ENCODE results near the gene GPR84. TPM values are rescaled to one million over a fixed set of nuclear protein-coding genes. Genes with fewer than 3 reads are reported as not detected.

Gene GPR84
- total and polyA plus RNA-seq, 9 of the 15 experiments (the other 6 are each of a cell fraction or from before 2014, with no cell fraction given) = 0.07 to 0.18 (median 0.11) TPM; not detected in 5

GRCh38 chr12:54368025-54368708 lies 3.9 kb upstream of the GPR84 start:
- POLR2A ChIA-PET = interaction anchor here (0.7 to 2.8 kb wide), 11 partner anchors 9 to 116 kb away, joined by 3 to 14 read pairs (median 4); partner anchors contain the start of genes CBX5 and HNRNPA1
- peaks cover 38 to 39% of the 10 kb centered on the region in 2 experiments for H3K4me1 ChIP-seq (replicated peaks in 1 of 2; ENCODE audit: control insufficient read depth in 2 of 2, insufficient read depth in 2 of 2, low read length in 2 of 2)
- H3K79me2 ChIP-seq (ENCODE audit: control insufficient read depth, insufficient read depth, low read length) = peaks cover 5% of the 10 kb centered on the region; the same call in 1 of the 3 replicates
- H3K9ac ChIP-seq (ENCODE audit: insufficient read depth in 1 of 2, low read depth in 2 of 2, low read length in 2 of 2) = peak overlapping the region; percentile 78 to 80; a peak in 3 of 4 replicates
- H3K9me1 ChIP-seq (ENCODE audit: control insufficient read depth, insufficient read depth, low read length) = no peaks in the 10 kb centered on the region
- no TSS peak for BruUV-seq (replicated peaks)
- DNase-seq (ENCODE audit: extremely low read depth in 1 of 4, low spot score in 3 of 4) (no peak), ATAC-seq (peak; percentile 2), FAIRE-seq (no peak)
- H3K4me3 ChIP-seq = no peak overlapping the region
- no peaks in the 10 kb centered on the region for H3K9me3 ChIP-seq (replicated peaks; ENCODE audit: control insufficient read depth, insufficient read depth, low read depth, low read length)
- H3K4me2 ChIP-seq (ENCODE audit: insufficient read depth, low read length) = peak overlapping the region; percentile 82
- H3K36me3 ChIP-seq (ENCODE audit: control insufficient read depth, insufficient read depth, low read length) = peaks cover 26% of the 10 kb centered on the region; the same call in 2 of the 3 replicates
- intact Hi-C loops (cut with micrococcal nuclease) = loop anchor here (1.0 to 10.0 kb wide), 3 partner anchors 26 to 383 kb away; partner anchors contain the start of gene HOXC10
- in situ Hi-C loops (cut with MboI) = loop anchor here (5.0 to 10.0 kb wide), 3 partner anchors 73 to 383 kb away; partner anchors contain the start of gene HOXC10
- WGBS (ENCODE audit: insufficient coverage, low coverage, missing lambda C conversion rate) = 8% methylated on average over 5 of the region's 5 CpGs
- CTCF ChIA-PET (ENCODE audit: low intra/inter-chr PET ratio) = interaction anchor here (0.6 to 4.9 kb wide), 10 partner anchors 11 to 335 kb away, joined by 3 to 50 read pairs (median 4); partner anchors contain the start of gene HOXC5
- H4K20me1 ChIP-seq (replicated peaks; ENCODE audit: control insufficient read depth, insufficient read depth, low read length) = no peaks in the 10 kb centered on the region
- H3K27me3 ChIP-seq (ENCODE audit: control insufficient read depth in 2 of 2, insufficient read depth in 2 of 2, low read length in 2 of 2) = no peaks in the 10 kb centered on the region
- peak overlapping the region; percentile 87 for H3K27ac ChIP-seq (ENCODE audit: extremely low read depth, low read depth, low read length)
- H2AFZ ChIP-seq (ENCODE audit: low read depth, low read length) = peak overlapping the region; percentile 89
- TF ChIP-seq C11orf30 (IDR thresholded peaks at IDR 0.05; ENCODE audit: low read depth) (no peak), MBD2 (IDR thresholded peaks at IDR 0.05; ENCODE audit: borderline replicate concordance, low read depth) (no peak), HDAC2 (IDR thresholded peaks at IDR 0.05) (no peak), NR4A1 (CRISPR knock-in tag; IDR thresholded peaks at IDR 0.05) (no peak), NR4A1 (tag; IDR thresholded peaks at IDR 0.05) (no peak), MCM2 (IDR thresholded peaks at IDR 0.05; ENCODE audit: low read depth) (no peak), PHB2 (IDR thresholded peaks at IDR 0.05; ENCODE audit: low read depth) (no peak), HIVEP1 (CRISPR knock-in tag; IDR thresholded peaks at IDR 0.05) (no peak), E2F4 (CRISPR knock-in tag; IDR thresholded peaks at IDR 0.05; ENCODE audit: low read depth) (no peak)
- TF ChIP-seq, protein P1, sequence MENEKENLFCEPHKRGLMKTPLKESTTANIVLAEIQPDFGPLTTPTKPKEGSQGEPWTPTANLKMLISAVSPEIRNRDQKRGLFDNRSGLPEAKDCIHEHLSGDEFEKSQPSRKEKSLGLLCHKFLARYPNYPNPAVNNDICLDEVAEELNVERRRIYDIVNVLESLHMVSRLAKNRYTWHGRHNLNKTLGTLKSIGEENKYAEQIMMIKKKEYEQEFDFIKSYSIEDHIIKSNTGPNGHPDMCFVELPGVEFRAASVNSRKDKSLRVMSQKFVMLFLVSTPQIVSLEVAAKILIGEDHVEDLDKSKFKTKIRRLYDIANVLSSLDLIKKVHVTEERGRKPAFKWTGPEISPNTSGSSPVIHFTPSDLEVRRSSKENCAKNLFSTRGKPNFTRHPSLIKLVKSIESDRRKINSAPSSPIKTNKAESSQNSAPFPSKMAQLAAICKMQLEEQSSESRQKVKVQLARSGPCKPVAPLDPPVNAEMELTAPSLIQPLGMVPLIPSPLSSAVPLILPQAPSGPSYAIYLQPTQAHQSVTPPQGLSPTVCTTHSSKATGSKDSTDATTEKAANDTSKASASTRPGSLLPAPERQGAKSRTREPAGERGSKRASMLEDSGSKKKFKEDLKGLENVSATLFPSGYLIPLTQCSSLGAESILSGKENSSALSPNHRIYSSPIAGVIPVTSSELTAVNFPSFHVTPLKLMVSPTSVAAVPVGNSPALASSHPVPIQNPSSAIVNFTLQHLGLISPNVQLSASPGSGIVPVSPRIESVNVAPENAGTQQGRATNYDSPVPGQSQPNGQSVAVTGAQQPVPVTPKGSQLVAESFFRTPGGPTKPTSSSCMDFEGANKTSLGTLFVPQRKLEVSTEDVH (IDR thresholded peaks at IDR 0.05; ENCODE audit: low read depth, partially characterized antibody) = no peak
- TF ChIP-seq, protein P2, sequence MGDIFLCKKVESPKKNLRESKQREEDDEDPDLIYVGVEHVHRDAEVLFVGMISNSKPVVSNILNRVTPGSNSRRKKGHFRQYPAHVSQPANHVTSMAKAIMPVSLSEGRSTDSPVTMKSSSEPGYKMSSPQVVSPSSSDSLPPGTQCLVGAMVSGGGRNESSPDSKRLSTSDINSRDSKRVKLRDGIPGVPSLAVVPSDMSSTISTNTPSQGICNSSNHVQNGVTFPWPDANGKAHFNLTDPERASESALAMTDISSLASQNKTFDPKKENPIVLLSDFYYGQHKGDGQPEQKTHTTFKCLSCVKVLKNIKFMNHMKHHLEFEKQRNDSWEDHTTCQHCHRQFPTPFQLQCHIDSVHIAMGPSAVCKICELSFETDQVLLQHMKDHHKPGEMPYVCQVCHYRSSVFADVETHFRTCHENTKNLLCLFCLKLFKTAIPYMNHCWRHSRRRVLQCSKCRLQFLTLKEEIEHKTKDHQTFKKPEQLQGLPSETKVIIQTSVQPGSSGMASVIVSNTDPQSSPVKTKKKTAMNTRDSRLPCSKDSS (IDR thresholded peaks at IDR 0.05; ENCODE audit: low read depth, partially characterized antibody) = no peak
- TF ChIP-seq, protein P3, sequence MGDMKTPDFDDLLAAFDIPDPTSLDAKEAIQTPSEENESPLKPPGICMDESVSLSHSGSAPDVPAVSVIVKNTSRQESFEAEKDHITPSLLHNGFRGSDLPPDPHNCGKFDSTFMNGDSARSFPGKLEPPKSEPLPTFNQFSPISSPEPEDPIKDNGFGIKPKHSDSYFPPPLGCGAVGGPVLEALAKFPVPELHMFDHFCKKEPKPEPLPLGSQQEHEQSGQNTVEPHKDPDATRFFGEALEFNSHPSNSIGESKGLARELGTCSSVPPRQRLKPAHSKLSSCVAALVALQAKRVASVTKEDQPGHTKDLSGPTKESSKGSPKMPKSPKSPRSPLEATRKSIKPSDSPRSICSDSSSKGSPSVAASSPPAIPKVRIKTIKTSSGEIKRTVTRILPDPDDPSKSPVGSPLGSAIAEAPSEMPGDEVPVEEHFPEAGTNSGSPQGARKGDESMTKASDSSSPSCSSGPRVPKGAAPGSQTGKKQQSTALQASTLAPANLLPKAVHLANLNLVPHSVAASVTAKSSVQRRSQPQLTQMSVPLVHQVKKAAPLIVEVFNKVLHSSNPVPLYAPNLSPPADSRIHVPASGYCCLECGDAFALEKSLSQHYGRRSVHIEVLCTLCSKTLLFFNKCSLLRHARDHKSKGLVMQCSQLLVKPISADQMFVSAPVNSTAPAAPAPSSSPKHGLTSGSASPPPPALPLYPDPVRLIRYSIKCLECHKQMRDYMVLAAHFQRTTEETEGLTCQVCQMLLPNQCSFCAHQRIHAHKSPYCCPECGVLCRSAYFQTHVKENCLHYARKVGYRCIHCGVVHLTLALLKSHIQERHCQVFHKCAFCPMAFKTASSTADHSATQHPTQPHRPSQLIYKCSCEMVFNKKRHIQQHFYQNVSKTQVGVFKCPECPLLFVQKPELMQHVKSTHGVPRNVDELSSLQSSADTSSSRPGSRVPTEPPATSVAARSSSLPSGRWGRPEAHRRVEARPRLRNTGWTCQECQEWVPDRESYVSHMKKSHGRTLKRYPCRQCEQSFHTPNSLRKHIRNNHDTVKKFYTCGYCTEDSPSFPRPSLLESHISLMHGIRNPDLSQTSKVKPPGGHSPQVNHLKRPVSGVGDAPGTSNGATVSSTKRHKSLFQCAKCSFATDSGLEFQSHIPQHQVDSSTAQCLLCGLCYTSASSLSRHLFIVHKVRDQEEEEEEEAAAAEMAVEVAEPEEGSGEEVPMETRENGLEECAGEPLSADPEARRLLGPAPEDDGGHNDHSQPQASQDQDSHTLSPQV (IDR thresholded peaks at IDR 0.05) = peak; percentile 66; the same call in 1 of the 2 replicates

Measured in K562 (cell line).